ENCODE measurements around the gene ZPBP2. TPM values are rescaled to one million over a fixed set of nuclear protein-coding genes. Genes with fewer than 3 reads are reported as not detected.

ZPBP2 gene
- total RNA-seq, 1 donor, result not detected

Other genes with a start within 250 kb of the ZPBP2 start
- gene PPP1R1B, start 241.2 kb upstream of the ZPBP2 start, total RNA-seq, result not detected
- gene STARD3, start 231.1 kb upstream of the ZPBP2 start, total RNA-seq, result 31.8 TPM
- 1.0 TPM for gene TCAP, start 202.9 kb upstream of the ZPBP2 start, total RNA-seq
- not detected for gene PNMT, start 199.7 kb upstream of the ZPBP2 start, total RNA-seq
- 6.4 TPM for gene PGAP3, start 180.1 kb upstream of the ZPBP2 start, total RNA-seq
- gene ERBB2, start 168.1 kb upstream of the ZPBP2 start, total RNA-seq, result 10.2 TPM
- 21.6 TPM for gene MIEN1, start 137.7 kb upstream of the ZPBP2 start, total RNA-seq
- not detected for gene GRB7, start 130.3 kb upstream of the ZPBP2 start, total RNA-seq
- gene IKZF3, start 3.9 kb upstream of the ZPBP2 start, total RNA-seq, result 47.5 TPM
- 10.7 TPM for gene GSDMB, start 50.4 kb downstream of the ZPBP2 start, total RNA-seq
- gene ORMDL3, start 59.4 kb downstream of the ZPBP2 start, total RNA-seq, result 57.3 TPM
- not detected for gene LRRC3C, start 59.5 kb downstream of the ZPBP2 start, total RNA-seq
- gene GSDMA, start 94.8 kb downstream of the ZPBP2 start, total RNA-seq, result 0.94 TPM
- gene PSMD3, start 112.6 kb downstream of the ZPBP2 start, total RNA-seq, result 54.9 TPM
- not detected for gene CSF3, start 147.2 kb downstream of the ZPBP2 start, total RNA-seq
- gene MED24, start 186.2 kb downstream of the ZPBP2 start, total RNA-seq, result 37.3 TPM
- gene THRA, start 194.8 kb downstream of the ZPBP2 start, total RNA-seq, result 39.0 TPM
- gene NR1D1, start 232.4 kb downstream of the ZPBP2 start, total RNA-seq, result 9.9 TPM